ENCODE measurements around the gene CNPPD1. TPM values are rescaled to one million over a fixed set of nuclear protein-coding genes. Genes with fewer than 3 reads are reported as not detected.

CNPPD1 gene
- total RNA-seq, 3 donors from 2014 or later, result 90.4 to 138 (median 110) TPM

GRCh38 chr2:219199470-219200211 lies 22.9 kb upstream of the CNPPD1 start:
- TF ChIP-seq, protein P1, sequence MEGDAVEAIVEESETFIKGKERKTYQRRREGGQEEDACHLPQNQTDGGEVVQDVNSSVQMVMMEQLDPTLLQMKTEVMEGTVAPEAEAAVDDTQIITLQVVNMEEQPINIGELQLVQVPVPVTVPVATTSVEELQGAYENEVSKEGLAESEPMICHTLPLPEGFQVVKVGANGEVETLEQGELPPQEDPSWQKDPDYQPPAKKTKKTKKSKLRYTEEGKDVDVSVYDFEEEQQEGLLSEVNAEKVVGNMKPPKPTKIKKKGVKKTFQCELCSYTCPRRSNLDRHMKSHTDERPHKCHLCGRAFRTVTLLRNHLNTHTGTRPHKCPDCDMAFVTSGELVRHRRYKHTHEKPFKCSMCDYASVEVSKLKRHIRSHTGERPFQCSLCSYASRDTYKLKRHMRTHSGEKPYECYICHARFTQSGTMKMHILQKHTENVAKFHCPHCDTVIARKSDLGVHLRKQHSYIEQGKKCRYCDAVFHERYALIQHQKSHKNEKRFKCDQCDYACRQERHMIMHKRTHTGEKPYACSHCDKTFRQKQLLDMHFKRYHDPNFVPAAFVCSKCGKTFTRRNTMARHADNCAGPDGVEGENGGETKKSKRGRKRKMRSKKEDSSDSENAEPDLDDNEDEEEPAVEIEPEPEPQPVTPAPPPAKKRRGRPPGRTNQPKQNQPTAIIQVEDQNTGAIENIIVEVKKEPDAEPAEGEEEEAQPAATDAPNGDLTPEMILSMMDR (IDR thresholded peaks at IDR 0.05), result no peak
- intact Hi-C loops (cut with DNase I, micrococcal nuclease), result no loop called here
- Histone ChIP-seq H3K36me3 (ENCODE audit: low read depth) (no peaks in the 10 kb centered on the region), H3K9me3 (no peaks in the 10 kb centered on the region), H3K4me1 (ENCODE audit: low read depth) (no peaks in the 10 kb centered on the region), H3K4me3 (no peak overlapping the region)
- DNase-seq (no peak), ATAC-seq (no peak)

DNA sequence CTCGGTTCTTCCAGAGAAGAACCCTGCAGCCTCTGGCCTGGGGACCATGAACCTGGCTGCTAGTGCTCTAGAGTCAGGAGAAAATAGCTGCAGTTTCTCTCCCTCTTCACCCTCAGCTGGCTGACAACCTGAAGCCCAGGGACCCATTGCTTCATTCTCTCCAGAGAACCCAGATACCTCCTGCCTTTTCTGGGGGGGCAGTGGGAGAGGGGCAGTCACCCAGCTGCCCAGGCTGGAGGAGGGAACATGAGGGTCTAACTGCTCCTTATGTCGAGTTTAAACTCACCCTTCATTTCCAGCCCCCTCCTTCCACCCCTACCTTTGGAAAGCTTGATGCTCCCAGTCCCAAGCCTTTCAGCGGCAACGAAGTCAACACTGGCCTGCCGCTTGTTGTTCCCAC lies 22.2 kb upstream of the CNPPD1 start:
- DNase-seq, result no peak
- H3K4me3 ChIP-seq, result no peak overlapping the region
- no peaks in the 10 kb centered on the region for H3K9me3 ChIP-seq
- H3K4me1 ChIP-seq (ENCODE audit: low read depth), result no peaks in the 10 kb centered on the region
- no peak for ATAC-seq
- intact Hi-C loops (cut with DNase I, micrococcal nuclease), result no loop called here
- TF ChIP-seq, protein P1 (IDR thresholded peaks at IDR 0.05), result no peak
- no peaks in the 10 kb centered on the region for H3K36me3 ChIP-seq (ENCODE audit: low read depth)

- Histone ChIP-seq H3K4me1 (ENCODE audit: low read depth) (no peaks in the 10 kb centered on the region), H3K36me3 (ENCODE audit: low read depth) (no peaks in the 10 kb centered on the region), H3K4me3 (no peak overlapping the region), H3K9me3 (no peaks in the 10 kb centered on the region)
- TF ChIP-seq, protein P1 (IDR thresholded peaks at IDR 0.05), result no peak
- DNase-seq (no peak), ATAC-seq (no peak)
- intact Hi-C loops (cut with DNase I, micrococcal nuclease), result no loop called here
Observed at GRCh38 chr2:219197388-219197787, 20.7 kb upstream of the CNPPD1 start.

DNA sequence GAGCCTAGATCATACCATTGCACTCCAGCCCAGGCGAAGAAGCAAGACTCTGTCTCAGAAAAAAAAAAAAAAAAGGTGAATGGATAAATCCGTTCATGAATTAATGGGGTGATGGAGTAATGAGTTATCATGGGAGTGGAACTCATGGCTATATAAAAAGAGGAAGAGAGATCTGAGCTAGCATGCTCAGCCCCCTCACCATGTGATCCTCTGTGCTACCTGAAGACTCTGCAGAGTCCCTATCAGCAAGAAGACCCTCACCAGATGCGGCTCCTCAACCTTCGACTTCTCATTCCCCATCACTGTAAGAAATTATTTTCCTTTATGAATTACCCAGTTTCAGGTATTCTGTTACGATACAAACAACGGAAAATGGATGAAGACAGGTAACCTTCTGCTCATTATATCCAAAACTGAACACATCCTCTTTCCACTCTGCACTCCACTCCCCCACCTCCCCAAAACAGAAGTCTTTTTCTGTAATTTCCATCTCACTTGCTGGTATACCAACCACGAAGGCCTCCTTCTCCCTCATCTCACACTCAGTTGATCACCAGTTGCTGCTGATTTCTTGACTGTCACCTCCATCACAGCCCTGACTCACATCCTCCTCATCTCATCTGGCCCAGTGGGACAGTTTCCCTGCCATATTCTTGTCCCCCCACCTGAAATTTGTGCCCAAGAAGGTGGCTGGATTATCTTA lies 10.2 kb upstream of the CNPPD1 start:
- H3K4me1 ChIP-seq (ENCODE audit: low read depth), result peaks cover 21% of the 10 kb centered on the region
- ATAC-seq, result no peak
- no peak overlapping the region for H3K4me3 ChIP-seq
- intact Hi-C loops (cut with DNase I, micrococcal nuclease), result no loop called here
- no peaks in the 10 kb centered on the region for H3K36me3 ChIP-seq (ENCODE audit: low read depth)
- TF ChIP-seq, protein P1 (IDR thresholded peaks at IDR 0.05), result no peak
- no peaks in the 10 kb centered on the region for H3K9me3 ChIP-seq
- DNase-seq, result no peak

- Histone ChIP-seq H3K36me3 (ENCODE audit: low read depth) (peaks cover 4% of the 10 kb centered on the region), H3K4me3 (no peak overlapping the region), H3K9me3 (no peaks in the 10 kb centered on the region), H3K4me1 (ENCODE audit: low read depth) (peaks cover 30% of the 10 kb centered on the region)
- ATAC-seq (no peak), DNase-seq (no peak)
- intact Hi-C loops (cut with DNase I, micrococcal nuclease), result no loop called here
- TF ChIP-seq, protein P1 (IDR thresholded peaks at IDR 0.05), result no peak
Observed at GRCh38 chr2:219184121-219184520, 7.4 kb upstream of the CNPPD1 start.

All from mucosa of descending colon (tissue), 3 donors.